Ramos (cell line): Measurements from ENCODE around the gene ANO8.

Source experiments
- in situ Hi-C: fragments of 300-500 bp; cut with MboI; formaldehyde crosslinking; loops from one replicate; pipeline ENCODE4 v1.14.3; 2022; ENCODE audit warnings: low sequenced_read_pairs; ENCODE audit not compliant: unreplicated experiment

Gene ANO8

GRCh38 chr19:17347361-17347760 lies 12.7 kb upstream of the ANO8 start:
- in situ Hi-C loops = loop anchor here (5.0 kb wide), 1 partner anchor 40 kb away; no protein-coding TSS in a partner anchor

- in situ Hi-C loops = loop anchor here (5.0 kb wide), 1 partner anchor 41 kb away; no protein-coding TSS in a partner anchor
These were observed 11.5 kb upstream of the ANO8 start for GRCh38 chr19:17346109-17346671.

- in situ Hi-C loops = no loop called here
These were observed 7.2 kb upstream of the ANO8 start for GRCh38 chr19:17341845-17342244.

DNA sequence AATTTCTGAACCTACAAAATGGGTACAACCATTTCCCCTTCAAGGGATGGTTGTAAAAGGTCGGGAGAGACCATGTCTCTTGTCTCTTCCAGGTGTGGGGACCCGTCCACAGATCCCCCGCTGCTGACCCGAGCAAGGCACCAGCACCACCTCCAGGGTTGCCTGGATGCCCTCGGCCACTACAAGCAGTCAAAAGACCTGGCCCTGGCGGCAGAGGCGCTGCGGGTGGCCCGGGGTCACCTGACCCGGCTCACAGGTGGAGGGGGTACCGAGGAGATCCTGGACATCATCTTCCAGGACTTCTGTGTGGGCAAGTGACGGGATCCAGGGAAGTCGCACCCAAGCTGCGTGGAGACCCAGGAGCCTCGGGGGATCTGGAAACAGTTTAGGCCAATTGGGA lies 6.7 kb upstream of the ANO8 start:
- in situ Hi-C loops = no loop called here

DNA sequence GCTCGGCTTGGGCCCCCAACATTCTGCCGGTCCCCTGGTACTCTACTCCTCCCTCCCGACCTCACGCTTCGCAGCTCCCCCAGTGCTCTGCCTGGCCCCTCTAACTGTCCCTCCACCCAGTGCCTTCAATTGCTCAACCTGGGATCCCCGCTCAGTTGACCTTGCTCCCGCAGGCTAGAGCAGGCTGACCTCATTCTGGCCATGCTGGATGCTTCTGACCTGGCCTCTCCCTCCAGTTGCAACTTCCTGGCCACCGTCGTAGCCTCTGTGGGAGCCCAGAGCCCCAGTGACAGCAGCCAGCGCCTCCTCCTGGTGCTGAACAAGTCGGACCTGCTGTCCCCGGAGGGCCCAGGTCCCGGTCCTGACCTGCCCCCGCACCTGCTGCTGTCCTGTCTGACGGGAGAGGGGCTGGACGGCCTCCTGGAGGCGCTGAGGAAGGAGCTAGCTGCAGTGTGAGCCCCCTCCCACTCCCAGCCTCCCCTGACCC lies 6.3 kb upstream of the ANO8 start:
- in situ Hi-C loops = no loop called here

GRCh38 chr19:17340302-17340870 lies 5.7 kb upstream of the ANO8 start:
- in situ Hi-C loops = no loop called here

GRCh38 chr19:17339088-17339741 lies 4.6 kb upstream of the ANO8 start:
- in situ Hi-C loops = no loop called here

DNA sequence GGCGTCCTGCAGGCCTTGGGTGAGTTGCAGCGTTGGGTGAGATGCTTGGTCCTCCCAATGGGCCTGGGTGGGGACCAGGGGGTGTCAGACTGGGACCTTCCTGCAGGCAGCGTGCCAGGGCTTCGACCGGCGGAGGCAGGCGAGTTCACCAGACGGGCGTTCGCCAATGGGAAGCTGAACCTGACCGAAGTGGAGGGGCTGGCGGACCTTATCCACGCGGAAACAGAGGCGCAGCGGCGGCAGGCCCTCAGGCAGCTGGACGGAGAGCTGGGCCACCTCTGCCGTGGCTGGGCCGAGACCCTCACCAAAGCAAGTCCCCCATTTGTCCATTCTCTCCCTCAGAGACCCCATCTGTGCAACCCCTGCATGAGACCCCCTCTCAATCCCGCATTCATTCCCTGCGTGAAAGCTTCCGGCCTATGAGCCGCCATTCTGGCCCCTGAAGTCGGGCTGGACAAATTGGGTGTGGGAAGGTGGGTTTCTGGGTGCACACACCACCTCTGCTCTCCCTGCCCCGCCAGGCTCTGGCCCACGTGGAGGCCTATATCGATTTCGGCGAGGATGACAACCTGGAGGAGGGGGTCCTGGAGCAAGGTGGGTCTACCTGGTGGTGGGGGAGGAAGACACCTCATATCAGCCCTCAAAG lies 3.9 kb upstream of the ANO8 start:
- in situ Hi-C loops = no loop called here

DNA sequence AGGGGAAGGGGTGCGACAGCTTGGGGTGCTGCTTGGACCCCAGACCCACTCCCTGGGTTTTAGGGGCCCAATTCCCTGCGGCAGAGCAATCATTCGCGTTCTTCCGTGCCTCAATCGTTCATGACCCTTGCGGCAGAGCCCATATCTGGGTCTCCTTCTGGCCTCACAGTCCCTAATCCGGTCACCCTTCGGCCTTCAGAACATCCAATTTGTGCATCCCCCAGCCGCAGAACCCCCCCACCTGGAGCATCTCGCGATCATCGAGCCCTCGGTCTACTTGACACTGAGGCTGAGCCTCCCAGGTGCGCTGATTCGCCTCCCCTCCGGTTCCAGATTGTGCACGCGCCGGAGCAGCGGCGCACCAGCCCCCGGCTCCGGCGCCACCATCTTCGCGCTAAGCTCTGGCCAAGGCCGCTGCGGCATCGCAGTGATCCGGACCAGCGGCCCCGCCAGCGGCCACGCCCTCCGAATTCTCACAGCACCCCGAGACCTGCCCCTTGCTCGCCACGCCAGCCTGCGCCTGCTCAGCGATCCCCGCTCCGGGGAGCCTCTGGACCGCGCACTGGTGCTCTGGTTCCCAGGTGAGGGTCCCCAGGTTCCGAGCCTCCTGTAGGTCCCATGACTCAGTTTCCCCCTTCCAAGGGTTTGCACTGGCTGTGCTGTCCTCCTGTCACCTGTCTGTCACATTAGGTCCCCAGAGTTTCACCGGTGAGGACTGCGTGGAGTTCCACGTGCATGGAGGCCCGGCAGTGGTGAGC lies 3.2 kb upstream of the ANO8 start:
- in situ Hi-C loops = no loop called here

DNA sequence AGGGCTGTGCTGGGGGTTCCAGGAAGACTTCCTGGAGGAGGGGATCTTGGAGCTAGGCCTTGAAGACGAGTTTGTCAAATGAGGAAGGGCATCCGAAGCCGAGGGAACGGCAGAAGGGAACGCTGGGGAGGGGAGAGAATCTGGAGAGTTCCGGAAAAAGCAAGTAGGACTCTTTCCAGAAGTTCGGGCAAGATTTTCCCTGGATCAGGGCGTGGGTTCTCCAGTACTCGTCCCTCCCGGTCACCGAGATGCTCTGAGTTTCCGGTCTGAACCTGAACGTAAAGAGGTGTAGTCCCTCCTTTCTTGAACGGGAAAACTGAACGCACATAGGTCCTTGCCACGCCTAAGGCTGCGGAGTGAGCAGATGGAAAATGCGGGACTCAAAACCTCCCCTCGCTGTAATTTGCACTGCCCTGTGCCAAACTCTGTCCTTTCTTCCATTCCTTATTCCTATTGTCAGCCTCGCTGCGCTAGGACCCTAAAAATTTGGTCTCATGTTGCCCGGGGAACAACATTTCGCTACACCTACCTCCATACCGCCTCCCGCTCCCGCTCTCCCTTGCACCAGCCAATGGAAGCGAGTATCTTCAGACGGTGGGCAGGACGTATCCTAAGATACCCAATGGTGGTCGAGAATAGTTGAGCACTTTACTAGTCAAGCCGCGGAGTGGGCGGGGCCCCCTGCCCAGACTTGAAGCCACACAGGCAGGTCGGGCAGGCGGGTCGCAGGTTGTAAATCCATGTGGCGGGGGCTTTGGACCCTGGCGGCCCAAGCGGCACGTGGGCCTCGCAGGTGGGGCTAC lies 2.4 kb upstream of the ANO8 start, which contains the start of gene GTPBP3:
Gene GTPBP3, plus strand, starts transcription at position 682 of the 803 bp plus-strand sequence. Its CDS starts 59 bp downstream, at position 741.
- in situ Hi-C loops = no loop called here

DNA sequence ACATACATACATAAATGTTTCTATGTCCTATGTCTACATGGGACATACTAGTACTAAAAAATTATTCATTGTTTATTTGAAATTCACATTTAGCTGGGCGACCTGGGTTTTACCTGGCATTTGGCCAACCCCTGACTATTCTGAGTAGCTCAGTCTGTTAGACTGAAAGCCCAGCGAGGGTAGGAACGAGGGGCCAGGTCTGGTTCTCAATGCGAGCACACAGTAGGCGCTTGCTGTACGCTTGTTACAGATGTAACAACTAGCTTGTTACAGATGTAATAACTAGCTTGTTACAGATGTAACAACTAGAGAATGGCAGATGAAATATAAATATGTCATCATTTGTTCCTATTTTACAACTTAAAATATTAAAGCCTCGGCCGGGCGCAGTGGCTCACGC lies 920 bp upstream of the ANO8 start:
- in situ Hi-C loops = no loop called here

- in situ Hi-C loops = no loop called here
These were observed 843 bp downstream of the ANO8 start for GRCh38 chr19:17333611-17334413.

GRCh38 chr19:17332677-17333581 lies 1.7 kb downstream of the ANO8 start:
- in situ Hi-C loops = no loop called here

DNA sequence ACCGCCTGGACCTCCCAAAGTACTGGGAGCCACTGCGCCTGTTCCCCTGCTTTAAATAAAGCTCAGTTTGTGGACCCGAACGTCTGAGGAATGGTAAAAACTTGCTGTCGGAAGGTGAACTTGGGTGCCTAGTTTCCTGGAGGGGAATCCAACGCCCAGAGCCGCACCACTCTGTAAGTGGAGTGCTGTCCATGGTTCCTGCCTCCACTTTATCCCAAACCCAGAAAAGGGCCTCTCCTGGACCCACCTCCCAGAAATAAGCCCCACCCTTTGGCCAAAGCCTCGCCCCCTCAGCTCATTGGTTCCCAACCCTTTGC lies 2.3 kb downstream of the ANO8 start:
- in situ Hi-C loops = no loop called here

GRCh38 chr19:17331045-17331558 lies 3.6 kb downstream of the ANO8 start:
- in situ Hi-C loops = no loop called here

GRCh38 chr19:17330262-17331044 lies 4.2 kb downstream of the ANO8 start:
- in situ Hi-C loops = no loop called here
